ENCODE results near the gene GLIS1.

Gene GLIS1

GRCh38 chr1:53766831-53767405 lies 28.0 kb upstream of the GLIS1 start:
- Histone ChIP-seq H3K9me3 (ENCODE audit: control insufficient read depth, low read length) (no peaks in the 10 kb centered on the region), H2AFZ (ENCODE audit: low read depth, low read length) (no peak overlapping the region), H3K36me3 (ENCODE audit: control insufficient read depth in 1 of 2, insufficient read depth in 2 of 2, low read depth in 1 of 2, low read length in 2 of 2) (no peaks in the 10 kb centered on the region), H4K91ac (ENCODE audit: low read length) (no peak overlapping the region), H3K4ac (ENCODE audit: low read depth in 1 of 2, low read length in 2 of 2) (no peak overlapping the region), H2BK5ac (ENCODE audit: low read depth, low read length, poor library complexity, severe bottlenecking) (no peak overlapping the region), H4K8ac (ENCODE audit: low read length) (no peak overlapping the region), H3K9ac (ENCODE audit: low read length) (peak overlapping the region; percentile 86), H2BK12ac (ENCODE audit: low read length in 2 of 2) (no peak overlapping the region), H3K4me1 (ENCODE audit: control insufficient read depth, insufficient read depth, low read depth, low read length) (no peaks in the 10 kb centered on the region), H2AK5ac (ENCODE audit: low read length, severe bottlenecking) (no peak overlapping the region), H3K4me3 (ENCODE audit: insufficient read depth in 1 of 2, low read depth in 1 of 2, low read length in 2 of 2) (peak overlapping the region in 1 of 2 experiments; percentile 69), H3K4me2 (ENCODE audit: low read length, poor library complexity, severe bottlenecking) (no peak overlapping the region), H2BK120ac (ENCODE audit: low read depth, low read length) (no peak overlapping the region), H3K18ac (ENCODE audit: low read depth in 1 of 2, low read length in 2 of 2) (no peak overlapping the region), H3K23ac (ENCODE audit: low read length in 2 of 2) (no peak overlapping the region), H3K79me1 (replicated peaks; ENCODE audit: low read length, poor library complexity, severe bottlenecking) (no peaks in the 10 kb centered on the region), H3K27me3 (ENCODE audit: control insufficient read depth in 1 of 2, insufficient read depth in 1 of 2, low read length in 2 of 2) (no peaks in the 10 kb centered on the region), H3K27ac (ENCODE audit: low read length, poor library complexity, severe bottlenecking) (no peak overlapping the region), H3K14ac (ENCODE audit: low read length in 2 of 2) (no peak overlapping the region), H2BK15ac (ENCODE audit: low read depth, poor library complexity, severe bottlenecking) (no peak overlapping the region)
- WGBS: no CpG with 5 or more reads among the region's 3 CpGs
- DNase-seq: peak; percentile 80

GRCh38 chr1:53766194-53766742 lies 27.3 kb upstream of the GLIS1 start:
- H2AFZ ChIP-seq (ENCODE audit: low read depth, low read length): no peak overlapping the region
- H3K27ac ChIP-seq (ENCODE audit: low read length, poor library complexity, severe bottlenecking): no peak overlapping the region
- no peak overlapping the region for H3K23ac ChIP-seq (ENCODE audit: low read length in 2 of 2)
- no peak overlapping the region for H2BK15ac ChIP-seq (ENCODE audit: low read depth, poor library complexity, severe bottlenecking)
- H3K18ac ChIP-seq (ENCODE audit: low read depth in 1 of 2, low read length in 2 of 2): peak overlapping the region in 1 of 2 experiments; percentile 33
- H4K8ac ChIP-seq (ENCODE audit: low read length): no peak overlapping the region
- H3K79me1 ChIP-seq (replicated peaks; ENCODE audit: low read length, poor library complexity, severe bottlenecking): no peaks in the 10 kb centered on the region
- H3K14ac ChIP-seq (ENCODE audit: low read length in 2 of 2): no peak overlapping the region
- H3K4ac ChIP-seq (ENCODE audit: low read depth in 1 of 2, low read length in 2 of 2): no peak overlapping the region
- no peak overlapping the region for H2AK5ac ChIP-seq (ENCODE audit: low read length, severe bottlenecking)
- no peak overlapping the region for H2BK5ac ChIP-seq (ENCODE audit: low read depth, low read length, poor library complexity, severe bottlenecking)
- H3K9me3 ChIP-seq (ENCODE audit: control insufficient read depth, low read length): no peaks in the 10 kb centered on the region
- 97% methylated on average over 1 of the region's 3 CpGs for WGBS
- no peaks in the 10 kb centered on the region for H3K4me1 ChIP-seq (ENCODE audit: control insufficient read depth, insufficient read depth, low read depth, low read length)
- no peaks in the 10 kb centered on the region for H3K36me3 ChIP-seq (ENCODE audit: control insufficient read depth in 1 of 2, insufficient read depth in 2 of 2, low read depth in 1 of 2, low read length in 2 of 2)
- DNase-seq: peak; percentile 14
- no peak overlapping the region for H3K4me2 ChIP-seq (ENCODE audit: low read length, poor library complexity, severe bottlenecking)
- H2BK120ac ChIP-seq (ENCODE audit: low read depth, low read length): no peak overlapping the region
- no peak overlapping the region for H2BK12ac ChIP-seq (ENCODE audit: low read length in 2 of 2)
- peak overlapping the region; percentile 86 for H3K9ac ChIP-seq (ENCODE audit: low read length)
- H3K4me3 ChIP-seq (ENCODE audit: insufficient read depth in 1 of 2, low read depth in 1 of 2, low read length in 2 of 2): peak overlapping the region in 1 of 2 experiments; percentile 69
- no peak overlapping the region for H4K91ac ChIP-seq (ENCODE audit: low read length)
- no peaks in the 10 kb centered on the region for H3K27me3 ChIP-seq (ENCODE audit: control insufficient read depth in 1 of 2, insufficient read depth in 1 of 2, low read length in 2 of 2)

- Histone ChIP-seq H2BK12ac (ENCODE audit: low read length in 2 of 2) (peak overlapping the region in 1 of 2 experiments; percentile 39), H2BK5ac (ENCODE audit: low read depth, low read length, poor library complexity, severe bottlenecking) (no peak overlapping the region), H3K23ac (ENCODE audit: low read length in 2 of 2) (no peak overlapping the region), H4K91ac (ENCODE audit: low read length) (no peak overlapping the region), H3K79me1 (replicated peaks; ENCODE audit: low read length, poor library complexity, severe bottlenecking) (no peaks in the 10 kb centered on the region), H2BK15ac (ENCODE audit: low read depth, poor library complexity, severe bottlenecking) (no peak overlapping the region), H3K9ac (ENCODE audit: low read length) (peak overlapping the region; percentile 86), H3K36me3 (ENCODE audit: control insufficient read depth in 1 of 2, insufficient read depth in 2 of 2, low read depth in 1 of 2, low read length in 2 of 2) (no peaks in the 10 kb centered on the region), H3K4me1 (ENCODE audit: control insufficient read depth, insufficient read depth, low read depth, low read length) (no peaks in the 10 kb centered on the region), H3K14ac (ENCODE audit: low read length in 2 of 2) (no peak overlapping the region), H2AFZ (ENCODE audit: low read depth, low read length) (no peak overlapping the region), H3K27ac (ENCODE audit: low read length, poor library complexity, severe bottlenecking) (no peak overlapping the region), H3K18ac (ENCODE audit: low read depth in 1 of 2, low read length in 2 of 2) (peak overlapping the region in 1 of 2 experiments; percentile 52), H3K9me3 (ENCODE audit: control insufficient read depth, low read length) (no peaks in the 10 kb centered on the region), H3K4me3 (ENCODE audit: insufficient read depth in 1 of 2, low read depth in 1 of 2, low read length in 2 of 2) (peak overlapping the region in 1 of 2 experiments; percentile 69), H3K27me3 (ENCODE audit: control insufficient read depth in 1 of 2, insufficient read depth in 1 of 2, low read length in 2 of 2) (no peaks in the 10 kb centered on the region), H2AK5ac (ENCODE audit: low read length, severe bottlenecking) (no peak overlapping the region), H3K4ac (ENCODE audit: low read depth in 1 of 2, low read length in 2 of 2) (no peak overlapping the region), H2BK120ac (ENCODE audit: low read depth, low read length) (no peak overlapping the region), H3K4me2 (ENCODE audit: low read length, poor library complexity, severe bottlenecking) (no peak overlapping the region), H4K8ac (ENCODE audit: low read length) (no peak overlapping the region)
- DNase-seq: peak; percentile 75
- 11% methylated on average over 1 of the region's 1 CpG for WGBS
These were observed 26.7 kb upstream of the GLIS1 start for GRCh38 chr1:53765657-53766056.

- no peak overlapping the region for H2BK12ac ChIP-seq (ENCODE audit: low read length in 2 of 2)
- no peak overlapping the region for H2AK5ac ChIP-seq (ENCODE audit: low read length, severe bottlenecking)
- H4K91ac ChIP-seq (ENCODE audit: low read length): no peak overlapping the region
- no peaks in the 10 kb centered on the region for H3K79me1 ChIP-seq (replicated peaks; ENCODE audit: low read length, poor library complexity, severe bottlenecking)
- H2BK15ac ChIP-seq (ENCODE audit: low read depth, poor library complexity, severe bottlenecking): no peak overlapping the region
- H2AFZ ChIP-seq (ENCODE audit: low read depth, low read length): no peak overlapping the region
- DNase-seq: no peak
- H3K23ac ChIP-seq (ENCODE audit: low read length in 2 of 2): no peak overlapping the region
- no peak overlapping the region for H3K4me2 ChIP-seq (ENCODE audit: low read length, poor library complexity, severe bottlenecking)
- no peak overlapping the region for H3K4ac ChIP-seq (ENCODE audit: low read depth in 1 of 2, low read length in 2 of 2)
- no peaks in the 10 kb centered on the region for H3K9me3 ChIP-seq (ENCODE audit: control insufficient read depth, low read length)
- H2BK5ac ChIP-seq (ENCODE audit: low read depth, low read length, poor library complexity, severe bottlenecking): no peak overlapping the region
- H3K4me3 ChIP-seq (ENCODE audit: insufficient read depth in 1 of 2, low read depth in 1 of 2, low read length in 2 of 2): no peak overlapping the region
- H3K36me3 ChIP-seq (ENCODE audit: control insufficient read depth in 1 of 2, insufficient read depth in 2 of 2, low read depth in 1 of 2, low read length in 2 of 2): no peaks in the 10 kb centered on the region
- H3K14ac ChIP-seq (ENCODE audit: low read length in 2 of 2): no peak overlapping the region
- no peak overlapping the region for H3K18ac ChIP-seq (ENCODE audit: low read depth in 1 of 2, low read length in 2 of 2)
- H3K27ac ChIP-seq (ENCODE audit: low read length, poor library complexity, severe bottlenecking): no peak overlapping the region
- no peak overlapping the region for H4K8ac ChIP-seq (ENCODE audit: low read length)
- no peaks in the 10 kb centered on the region for H3K27me3 ChIP-seq (ENCODE audit: control insufficient read depth in 1 of 2, insufficient read depth in 1 of 2, low read length in 2 of 2)
- H2BK120ac ChIP-seq (ENCODE audit: low read depth, low read length): no peak overlapping the region
- WGBS: 99% methylated on average over 2 of the region's 2 CpGs
- no peak overlapping the region for H3K9ac ChIP-seq (ENCODE audit: low read length)
- no peaks in the 10 kb centered on the region for H3K4me1 ChIP-seq (ENCODE audit: control insufficient read depth, insufficient read depth, low read depth, low read length)
These were observed 24.9 kb upstream of the GLIS1 start for GRCh38 chr1:53763911-53764310.
